Right lobe of liver (tissue), 4 donors: ENCODE results near the gene KHDRBS2.

Experiments
- POLR2A ChIP-seq: fragments of 450-650 bp; IDR thresholded peaks from one replicate; pipeline ENCODE4 v1.6.1; 2017; ENCODE audit warnings: antibody characterized with exemption, mild to moderate bottlenecking
- TF ChIP-seq, protein P1 (sequence below), 4 donors: fragments of 200-600 bp in 3 of 4; fragments of 450-650 bp in 1 of 4; IDR thresholded peaks; one replicate each; pipeline versions ENCODE4 v1.5.1 to v1.8.0; 2016 to 2022; ENCODE audit warnings: antibody characterized with exemption in 4 of 4, mild to moderate bottlenecking in 2 of 4
- donor health status: DM: no; HTN: no; CAD: no.
- donor health status: DM: no; HTN: no; CAD: no.
- donor health status: DM: no; HTN: yes; CAD: no.

GRCh38 chr6:62265906-62266525 lies 20.0 kb downstream of the KHDRBS2 start:
- TF ChIP-seq, protein P1, sequence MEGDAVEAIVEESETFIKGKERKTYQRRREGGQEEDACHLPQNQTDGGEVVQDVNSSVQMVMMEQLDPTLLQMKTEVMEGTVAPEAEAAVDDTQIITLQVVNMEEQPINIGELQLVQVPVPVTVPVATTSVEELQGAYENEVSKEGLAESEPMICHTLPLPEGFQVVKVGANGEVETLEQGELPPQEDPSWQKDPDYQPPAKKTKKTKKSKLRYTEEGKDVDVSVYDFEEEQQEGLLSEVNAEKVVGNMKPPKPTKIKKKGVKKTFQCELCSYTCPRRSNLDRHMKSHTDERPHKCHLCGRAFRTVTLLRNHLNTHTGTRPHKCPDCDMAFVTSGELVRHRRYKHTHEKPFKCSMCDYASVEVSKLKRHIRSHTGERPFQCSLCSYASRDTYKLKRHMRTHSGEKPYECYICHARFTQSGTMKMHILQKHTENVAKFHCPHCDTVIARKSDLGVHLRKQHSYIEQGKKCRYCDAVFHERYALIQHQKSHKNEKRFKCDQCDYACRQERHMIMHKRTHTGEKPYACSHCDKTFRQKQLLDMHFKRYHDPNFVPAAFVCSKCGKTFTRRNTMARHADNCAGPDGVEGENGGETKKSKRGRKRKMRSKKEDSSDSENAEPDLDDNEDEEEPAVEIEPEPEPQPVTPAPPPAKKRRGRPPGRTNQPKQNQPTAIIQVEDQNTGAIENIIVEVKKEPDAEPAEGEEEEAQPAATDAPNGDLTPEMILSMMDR (IDR thresholded peaks at IDR 0.05): no peak
- no peak for TF ChIP-seq POLR2A
